GM21529 (cell line): ENCODE measurements around the gene BUB1B.

Experiments
- ATAC-seq: cut with Tn5 transposase; IDR thresholded peaks from one replicate; pipeline ENCODE4 v1.9.1; 2021; ENCODE audit not compliant: unreplicated experiment

Gene BUB1B

GRCh38 chr15:40252438-40253166, 91.7 kb downstream of the BUB1B start:
- no peak for ATAC-seq

GRCh38 chr15:40253167-40253790, 92.4 kb downstream of the BUB1B start:
- no peak for ATAC-seq

GRCh38 chr15:40254452-40254851, 93.6 kb downstream of the BUB1B start:
- ATAC-seq: no peak

GRCh38 chr15:40255033-40255432, 94.2 kb downstream of the BUB1B start:
- no peak for ATAC-seq

- no peak for ATAC-seq
Measured at GRCh38 chr15:40256638-40257235, 95.9 kb downstream of the BUB1B start.

GRCh38 chr15:40257656-40258450, 97.0 kb downstream of the BUB1B start:
- no peak for ATAC-seq

GRCh38 chr15:40258544-40258943, 97.7 kb downstream of the BUB1B start:
- ATAC-seq: no peak

- ATAC-seq: no peak
Measured at GRCh38 chr15:40259021-40259420, 98.2 kb downstream of the BUB1B start.

GRCh38 chr15:40263024-40263754, 102.3 kb downstream of the BUB1B start:
- no peak for ATAC-seq

GRCh38 chr15:40264321-40265153, 103.7 kb downstream of the BUB1B start:
- no peak for ATAC-seq

GRCh38 chr15:40265355-40265754, 104.5 kb downstream of the BUB1B start:
- ATAC-seq: no peak

GRCh38 chr15:40265875-40266274, 105.0 kb downstream of the BUB1B start:
- ATAC-seq: no peak

GRCh38 chr15:40266828-40267304, 106.0 kb downstream of the BUB1B start:
- no peak for ATAC-seq

- ATAC-seq: no peak
Measured at GRCh38 chr15:40267670-40268069, 106.8 kb downstream of the BUB1B start.

GRCh38 chr15:40269604-40270003, 108.7 kb downstream of the BUB1B start:
- ATAC-seq: no peak

GRCh38 chr15:40270246-40270995, 109.6 kb downstream of the BUB1B start:
- ATAC-seq: no peak
